Breast epithelium (tissue), 3 donors: ENCODE results near the gene RBBP5.

Source experiments
- CTCF ChIP-seq, 3 donors: fragments of 450-650 bp; IDR thresholded peaks; one replicate each; pipeline ENCODE4 v1.5.1; 2016 to 2017; ENCODE audit warnings: antibody characterized with exemption in 3 of 3, mild to moderate bottlenecking in 3 of 3, moderate library complexity in 3 of 3
- POLR2A ChIP-seq: fragments of 450-650 bp; IDR thresholded peaks from one replicate; pipeline ENCODE4 v1.6.1; 2016; ENCODE audit warnings: antibody characterized with exemption, mild to moderate bottlenecking, moderate library complexity

- TF ChIP-seq POLR2A (no peak), CTCF (IDR thresholded peaks at IDR 0.05) (no peak)
Measured at GRCh38 chr1:205133287-205133686, 11.5 kb upstream of the RBBP5 start.
